Right atrium auricular region (tissue), 2 donors: ENCODE results near the gene MBTPS1. TPM values are rescaled to one million over a fixed set of nuclear protein-coding genes. Genes with fewer than 3 reads are reported as not detected.

Experiments
- DNase-seq: peaks from one replicate; pipeline ENCODE4 v3.0.0-alpha.2; 2019; ENCODE audit warnings: low spot score
- H3K27ac ChIP-seq, 2 donors: fragments of 200-600 bp; sonication (generic); 1 replicate in 1 of 2; 2 replicates in 1 of 2; pipeline ENCODE4 v1.5.1; 2016 to 2019
- H3K27me3 ChIP-seq, 2 donors: fragments of 200-600 bp; sonication (generic); one replicate each; pipeline versions ENCODE4 v1.5.1 to v1.6.0; 2017 to 2019
- H3K36me3 ChIP-seq: fragments of 200-600 bp; sonication (generic); one replicate; pipeline ENCODE4 v1.5.1; 2016
- H3K4me1 ChIP-seq, 2 donors: fragments of 200-600 bp; sonication (generic); one replicate each; pipeline versions ENCODE4 v1.5.1 to v1.6.0; 2017 to 2019
- H3K4me3 ChIP-seq, 2 donors: fragments of 200-600 bp; sonication (generic); 1 replicate in 1 of 2; 2 replicates in 1 of 2; pipeline ENCODE4 v1.5.1; 2017 to 2019; ENCODE audit warnings: mild to moderate bottlenecking in 1 of 2, moderate library complexity in 1 of 2
- H3K9me3 ChIP-seq, 2 donors: fragments of 200-600 bp; sonication (generic); one replicate each; pipeline ENCODE4 v1.5.1; 2019
- total RNA-seq, 2 donors: library from RNA; depleted of rRNA; stranded (reverse); fragments of >200 nt; gene quantifications; one replicate each; pipeline ENCODE4 v1.1.0, GENCODE V29; 2016
- TF ChIP-seq, protein P1 (sequence below), 2 donors: fragments of 200-600 bp; sonication (generic); IDR thresholded peaks; one replicate each; pipeline ENCODE4 v1.5.1; 2019; ENCODE audit warnings: antibody characterized with exemption in 2 of 2

MBTPS1 gene
- total RNA-seq, 2 donors from 2014 or later, result 75.3 to 77.5 TPM

DNA sequence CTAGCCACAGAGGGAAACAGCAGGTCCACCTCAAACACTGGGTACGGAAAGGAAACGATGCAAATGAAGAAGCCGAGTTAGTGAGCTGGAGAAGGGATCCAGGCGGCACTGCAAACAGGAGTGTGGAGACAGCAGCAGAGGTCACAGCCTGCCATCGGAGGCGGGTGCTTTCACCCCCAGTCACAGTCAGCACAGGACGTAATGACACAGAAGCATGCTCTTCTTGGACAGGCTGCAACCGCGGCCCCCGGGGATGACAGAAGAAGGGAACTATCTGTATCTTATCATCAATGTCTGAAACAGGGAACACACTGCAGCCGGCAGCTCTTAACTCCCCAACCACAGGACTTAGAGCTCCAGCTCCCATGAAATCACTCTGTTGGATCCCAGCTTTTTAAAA lies 58.1 kb downstream of the MBTPS1 start:
- H3K9me3 ChIP-seq, result no peaks in the 10 kb centered on the region
- DNase-seq, result no peak
- H3K36me3 ChIP-seq, result peaks cover 77% of the 10 kb centered on the region
- peak overlapping the region; percentile 77 to 82 for H3K27ac ChIP-seq
- H3K4me1 ChIP-seq, result peaks cover 0 to 50% of the 10 kb centered on the region in 2 donors
- no peaks in the 10 kb centered on the region for H3K27me3 ChIP-seq
- no peak overlapping the region for H3K4me3 ChIP-seq
- TF ChIP-seq, protein P1, sequence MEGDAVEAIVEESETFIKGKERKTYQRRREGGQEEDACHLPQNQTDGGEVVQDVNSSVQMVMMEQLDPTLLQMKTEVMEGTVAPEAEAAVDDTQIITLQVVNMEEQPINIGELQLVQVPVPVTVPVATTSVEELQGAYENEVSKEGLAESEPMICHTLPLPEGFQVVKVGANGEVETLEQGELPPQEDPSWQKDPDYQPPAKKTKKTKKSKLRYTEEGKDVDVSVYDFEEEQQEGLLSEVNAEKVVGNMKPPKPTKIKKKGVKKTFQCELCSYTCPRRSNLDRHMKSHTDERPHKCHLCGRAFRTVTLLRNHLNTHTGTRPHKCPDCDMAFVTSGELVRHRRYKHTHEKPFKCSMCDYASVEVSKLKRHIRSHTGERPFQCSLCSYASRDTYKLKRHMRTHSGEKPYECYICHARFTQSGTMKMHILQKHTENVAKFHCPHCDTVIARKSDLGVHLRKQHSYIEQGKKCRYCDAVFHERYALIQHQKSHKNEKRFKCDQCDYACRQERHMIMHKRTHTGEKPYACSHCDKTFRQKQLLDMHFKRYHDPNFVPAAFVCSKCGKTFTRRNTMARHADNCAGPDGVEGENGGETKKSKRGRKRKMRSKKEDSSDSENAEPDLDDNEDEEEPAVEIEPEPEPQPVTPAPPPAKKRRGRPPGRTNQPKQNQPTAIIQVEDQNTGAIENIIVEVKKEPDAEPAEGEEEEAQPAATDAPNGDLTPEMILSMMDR (IDR thresholded peaks at IDR 0.05), result no peak

DNA sequence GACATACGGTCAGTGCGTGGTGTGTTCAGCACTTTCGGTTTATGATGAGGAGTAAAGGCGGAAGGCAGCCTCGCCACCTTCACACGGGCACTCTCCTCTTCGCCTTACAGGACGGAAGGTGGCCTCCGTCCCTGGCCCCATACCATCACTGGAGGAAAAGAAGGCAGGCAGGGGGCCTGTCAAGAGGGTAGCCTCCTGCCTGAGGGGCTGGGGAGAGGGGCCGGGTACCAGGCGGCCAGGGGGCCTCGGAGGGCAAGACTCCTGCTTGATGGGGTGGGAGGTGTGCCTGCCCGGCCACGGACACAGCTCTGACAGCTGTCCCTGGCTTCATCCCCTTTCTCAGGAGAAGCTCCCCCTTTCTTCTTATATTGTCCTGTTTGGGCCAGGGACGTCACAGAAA lies 58.5 kb downstream of the MBTPS1 start:
- Histone ChIP-seq H3K27ac (peak overlapping the region; percentile 77 to 82), H3K9me3 (no peaks in the 10 kb centered on the region), H3K27me3 (no peaks in the 10 kb centered on the region), H3K4me1 (peaks cover 0 to 49% of the 10 kb centered on the region in 2 donors), H3K4me3 (no peak overlapping the region), H3K36me3 (peaks cover 79% of the 10 kb centered on the region)
- no peak for DNase-seq
- TF ChIP-seq, protein P1 (IDR thresholded peaks at IDR 0.05), result no peak

DNA sequence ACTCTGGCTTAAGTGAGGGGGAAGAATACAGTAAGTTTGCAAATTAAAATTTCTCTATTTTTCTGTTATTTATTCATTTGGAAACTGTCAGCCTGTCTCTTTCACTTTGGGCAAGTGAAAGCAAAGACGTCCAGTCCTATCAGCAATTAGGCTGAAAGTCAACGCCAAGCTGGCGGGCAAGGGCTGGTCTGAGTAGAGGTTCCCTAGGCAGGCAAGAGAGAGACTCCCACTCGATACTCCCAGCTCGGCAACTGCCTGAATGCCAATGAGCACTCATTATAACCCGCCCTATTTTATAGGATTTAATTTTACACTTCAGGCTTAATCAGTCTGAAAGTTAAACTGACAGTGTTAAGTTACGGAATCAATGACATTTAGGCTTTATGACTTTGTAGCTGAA lies 59.8 kb downstream of the MBTPS1 start:
- peak overlapping the region in 1 of 2 donors; percentile 10 for H3K27ac ChIP-seq
- no peaks in the 10 kb centered on the region for H3K27me3 ChIP-seq
- no peak overlapping the region for H3K4me3 ChIP-seq
- TF ChIP-seq, protein P1 (IDR thresholded peaks at IDR 0.05), result no peak
- DNase-seq, result no peak
- H3K36me3 ChIP-seq, result peaks cover 79% of the 10 kb centered on the region
- H3K4me1 ChIP-seq, result peaks cover 0 to 38% of the 10 kb centered on the region in 2 donors
- H3K9me3 ChIP-seq, result no peaks in the 10 kb centered on the region

DNA sequence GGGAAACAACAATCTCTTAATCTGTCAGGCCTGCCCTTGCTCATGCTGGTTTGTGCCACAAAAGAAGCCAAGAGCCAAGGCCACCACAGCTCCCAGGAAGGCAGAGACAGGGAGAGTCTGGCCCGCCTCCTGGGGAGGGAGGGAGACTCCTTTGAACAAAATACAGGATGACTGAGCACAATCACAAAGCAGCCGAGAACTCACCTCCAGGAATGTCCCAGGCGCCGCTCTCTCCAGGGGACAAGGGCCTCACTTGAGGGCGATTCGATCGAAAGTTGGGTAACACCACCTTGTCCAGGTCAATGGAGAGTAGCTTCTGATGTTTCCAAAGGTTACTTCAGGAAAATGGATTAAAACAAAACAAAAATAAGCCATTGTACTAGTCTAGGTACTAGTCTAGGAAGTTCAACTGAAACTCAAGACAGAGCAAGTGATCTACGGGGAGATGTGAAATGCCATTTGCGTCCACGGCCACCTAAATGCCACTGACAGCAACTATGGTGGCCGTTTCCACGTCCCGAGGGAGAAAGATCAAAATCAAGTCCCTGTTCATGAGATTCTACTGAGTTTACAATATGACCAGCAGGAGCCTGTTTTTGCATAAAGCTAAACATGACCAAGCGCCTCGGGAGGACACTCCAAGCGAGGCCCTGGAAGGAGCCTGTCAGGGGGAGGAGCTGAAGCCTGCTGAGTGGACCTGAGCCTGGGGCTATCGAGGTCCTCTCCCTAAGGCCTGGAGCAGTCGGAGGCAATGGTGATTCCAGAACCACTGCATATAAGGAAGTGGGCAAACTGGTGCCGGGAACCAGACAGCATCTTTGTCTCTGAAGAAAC lies 60.7 kb downstream of the MBTPS1 start:
- no peak for DNase-seq
- no peak overlapping the region for H3K4me3 ChIP-seq
- TF ChIP-seq, protein P1 (IDR thresholded peaks at IDR 0.05), result no peak
- H3K9me3 ChIP-seq, result no peaks in the 10 kb centered on the region
- peaks cover 70% of the 10 kb centered on the region for H3K36me3 ChIP-seq
- H3K27ac ChIP-seq, result peak overlapping the region; percentile 44 to 75
- H3K4me1 ChIP-seq, result peaks cover 0 to 38% of the 10 kb centered on the region in 2 donors
- no peaks in the 10 kb centered on the region for H3K27me3 ChIP-seq

DNA sequence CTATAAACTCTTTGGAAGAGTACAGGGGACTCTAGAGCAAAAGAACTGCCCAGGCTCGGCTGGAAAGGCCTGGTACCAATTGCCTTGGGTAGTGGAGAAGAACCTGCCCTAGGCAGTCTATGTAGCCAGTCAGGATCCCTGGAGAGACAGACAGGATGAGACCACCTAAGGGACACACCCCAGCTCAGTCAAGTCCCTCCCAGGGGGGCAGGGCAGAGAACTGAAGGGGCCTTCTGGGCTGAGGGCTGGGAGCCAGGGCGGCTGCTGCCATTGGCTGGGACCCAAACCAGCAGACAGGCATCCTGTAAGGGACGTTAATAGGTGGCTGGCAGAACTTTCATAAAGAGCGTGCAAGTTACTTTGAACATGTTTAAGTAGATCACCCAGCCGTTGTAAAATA lies 61.4 kb downstream of the MBTPS1 start:
- no peaks in the 10 kb centered on the region for H3K27me3 ChIP-seq
- peaks cover 64% of the 10 kb centered on the region for H3K36me3 ChIP-seq
- peaks cover 0 to 38% of the 10 kb centered on the region in 2 donors for H3K4me1 ChIP-seq
- no peak for DNase-seq
- peak overlapping the region; percentile 44 to 75 for H3K27ac ChIP-seq
- H3K4me3 ChIP-seq, result no peak overlapping the region
- TF ChIP-seq, protein P1 (IDR thresholded peaks at IDR 0.05), result no peak
- no peaks in the 10 kb centered on the region for H3K9me3 ChIP-seq
